Measurements from ENCODE around the gene GSK3A.

GSK3A gene

GRCh38 chr19:42274065-42274682 lies 31.8 kb upstream of the GSK3A start:
- TF ChIP-seq CREB5 (CRISPR knock-in tag; IDR thresholded peaks at IDR 0.05; ENCODE audit: low read depth) (no peak), SNAI2 (CRISPR knock-in tag; IDR thresholded peaks at IDR 0.05) (no peak), TSHZ2 (CRISPR knock-in tag; IDR thresholded peaks at IDR 0.05) (no peak), POU6F1 (CRISPR knock-in tag; IDR thresholded peaks at IDR 0.05; ENCODE audit: borderline replicate concordance, low read depth) (no peak), ZC3H10 (CRISPR knock-in tag; IDR thresholded peaks at IDR 0.05) (no peak), ISL1 (CRISPR knock-in tag; IDR thresholded peaks at IDR 0.05) (no peak), ZNF8 (CRISPR knock-in tag; IDR thresholded peaks at IDR 0.05) (no peak)
- no peak for ATAC-seq

GRCh38 chr19:42273407-42274064 lies 31.1 kb upstream of the GSK3A start:
- no peak for TF ChIP-seq ZFP30 (CRISPR knock-in tag; IDR thresholded peaks at IDR 0.05)
- TF ChIP-seq TSHZ2 (CRISPR knock-in tag; IDR thresholded peaks at IDR 0.05): no peak
- no peak for TF ChIP-seq OSR1 (CRISPR knock-in tag; IDR thresholded peaks at IDR 0.05)
- no peak for TF ChIP-seq TOX (CRISPR knock-in tag; IDR thresholded peaks at IDR 0.05; ENCODE audit: borderline replicate concordance)
- no peak for TF ChIP-seq PATZ1 (CRISPR knock-in tag; IDR thresholded peaks at IDR 0.05; ENCODE audit: borderline replicate concordance)
- no peak for TF ChIP-seq POU6F1 (CRISPR knock-in tag; IDR thresholded peaks at IDR 0.05; ENCODE audit: borderline replicate concordance, low read depth)
- no peak for TF ChIP-seq ARNTL (CRISPR knock-in tag; IDR thresholded peaks at IDR 0.05; ENCODE audit: borderline replicate concordance, low read depth)
- TF ChIP-seq CSRNP3 (CRISPR knock-in tag; IDR thresholded peaks at IDR 0.05): no peak
- no peak for TF ChIP-seq CSDC2 (CRISPR knock-in tag; IDR thresholded peaks at IDR 0.05)
- TF ChIP-seq GLIS3 (CRISPR knock-in tag; IDR thresholded peaks at IDR 0.05): no peak
- TF ChIP-seq ISL1 (CRISPR knock-in tag; IDR thresholded peaks at IDR 0.05): no peak
- TF ChIP-seq ESRRG (CRISPR knock-in tag; IDR thresholded peaks at IDR 0.05): no peak
- TF ChIP-seq PPARA (CRISPR knock-in tag; IDR thresholded peaks at IDR 0.05; ENCODE audit: borderline replicate concordance): no peak
- no peak for TF ChIP-seq ZC3H10 (CRISPR knock-in tag; IDR thresholded peaks at IDR 0.05)
- no peak for TF ChIP-seq TCF4 (CRISPR knock-in tag; IDR thresholded peaks at IDR 0.05; ENCODE audit: borderline replicate concordance)
- no peak for TF ChIP-seq SNAI2 (CRISPR knock-in tag; IDR thresholded peaks at IDR 0.05)
- no peak for TF ChIP-seq ZNF565 (CRISPR knock-in tag; conservative IDR thresholded peaks at IDR 0.05; ENCODE audit: low read depth)
- TF ChIP-seq RARB (CRISPR knock-in tag; IDR thresholded peaks at IDR 0.05): no peak
- no peak for TF ChIP-seq BACH2 (CRISPR knock-in tag; IDR thresholded peaks at IDR 0.05; ENCODE audit: borderline replicate concordance)
- ATAC-seq: no peak
